SK-N-MC (cell line): Measurements from ENCODE around the gene UBAP1.

ENCODE experiments used
- EZH2 ChIP-seq: fragments of 200-600 bp; sonication (generic); IDR thresholded peaks from one replicate; pipeline ENCODE4 v1.6.1; 2017; ENCODE audit warnings: antibody characterized with exemption
- POLR2AphosphoS5 ChIP-seq: IDR thresholded peaks from 2 replicates; pipeline ENCODE4 v1.6.1; 2012; ENCODE audit warnings: mild to moderate bottlenecking, low read depth, low read length, borderline replicate concordance

DNA sequence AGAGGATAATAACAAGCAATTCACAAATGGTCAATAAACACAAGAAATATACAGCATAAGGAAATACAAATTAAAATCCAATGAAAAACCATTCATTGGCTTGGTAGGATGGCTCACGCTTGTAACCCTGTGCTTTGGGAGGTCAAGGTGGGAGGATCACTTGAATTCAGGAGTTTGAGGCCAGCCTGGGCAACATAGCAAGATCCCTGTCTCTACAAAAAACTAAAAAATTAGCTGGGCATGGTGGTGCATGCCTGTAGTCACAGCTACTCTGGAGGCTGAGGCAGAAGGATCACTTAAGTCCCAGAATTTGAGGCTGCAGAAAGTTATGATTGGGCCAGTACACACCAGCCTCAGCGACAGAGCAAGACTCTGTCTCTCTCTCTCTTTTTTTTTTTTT lies 20.9 kb upstream of the UBAP1 start:
- TF ChIP-seq EZH2 (no peak), POLR2AphosphoS5 (no peak)
